ENCODE measurements around the gene DIDO1.
"Not testable (repeated sequence)": the region's sequence is repeated elsewhere in the genome, so short reads cannot be mapped to it uniquely, and the experiment has no call there.

DIDO1 gene

DNA sequence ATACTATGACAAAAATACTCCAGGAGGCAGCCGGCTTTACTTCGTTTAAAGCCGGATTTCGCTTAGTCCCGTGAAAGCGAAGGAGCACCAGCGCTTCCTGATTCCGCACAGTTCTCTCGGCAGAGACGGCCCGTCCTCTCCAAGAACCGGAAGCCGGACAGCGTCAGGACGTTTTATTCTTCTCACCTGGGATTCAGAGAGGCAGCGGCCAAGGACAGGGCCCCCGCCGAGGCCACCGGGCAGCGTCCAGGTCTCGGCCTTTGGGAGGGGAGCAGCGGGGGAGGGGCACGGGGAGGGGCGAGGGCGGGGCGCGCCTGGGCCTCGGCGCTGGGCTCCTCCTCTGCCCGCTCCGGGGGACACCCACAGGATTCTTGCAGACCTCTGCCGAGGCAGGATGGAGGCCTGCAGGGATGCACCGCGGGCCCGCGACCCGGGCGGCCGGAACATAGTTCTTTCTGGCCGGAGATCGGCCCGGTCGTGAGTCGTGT is 2.8 kb upstream of the DIDO1 start:
- DNase-seq (ENCODE audit: low spot score) = no peak

DNA sequence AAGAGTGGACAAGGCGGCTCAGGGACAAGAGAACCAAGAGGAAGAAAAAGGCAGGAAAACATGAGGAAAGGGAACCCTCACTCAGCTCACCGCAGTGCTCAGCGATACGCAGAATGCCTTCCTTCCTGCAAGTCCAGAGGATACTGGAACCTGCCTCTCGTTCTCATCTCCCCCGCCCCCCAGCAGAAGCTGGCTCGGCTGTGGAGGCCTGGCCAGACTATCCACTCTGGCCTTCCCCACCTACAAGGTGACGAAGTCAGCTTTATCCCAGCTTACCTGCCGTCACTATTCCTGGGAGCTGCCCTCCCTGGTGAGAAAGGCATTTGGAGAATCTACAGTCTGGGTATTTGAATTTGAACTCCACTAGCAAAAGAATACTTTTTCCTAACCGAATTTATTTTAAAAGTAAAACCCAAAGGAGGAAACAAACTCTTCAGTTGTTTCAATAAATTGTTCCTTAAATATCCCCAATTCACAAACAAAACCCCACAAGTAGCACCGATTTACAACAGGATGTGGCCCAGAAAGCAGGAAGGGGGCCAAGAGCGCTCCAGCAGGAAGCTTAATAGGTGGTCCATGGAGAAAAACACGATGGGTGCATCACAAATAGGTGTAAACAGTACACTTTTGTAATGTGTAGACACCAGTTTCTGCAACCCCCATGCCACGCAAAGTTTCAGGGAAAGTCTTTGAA is 2.1 kb upstream of the DIDO1 start:
- no peak for DNase-seq (ENCODE audit: low spot score)

DNA sequence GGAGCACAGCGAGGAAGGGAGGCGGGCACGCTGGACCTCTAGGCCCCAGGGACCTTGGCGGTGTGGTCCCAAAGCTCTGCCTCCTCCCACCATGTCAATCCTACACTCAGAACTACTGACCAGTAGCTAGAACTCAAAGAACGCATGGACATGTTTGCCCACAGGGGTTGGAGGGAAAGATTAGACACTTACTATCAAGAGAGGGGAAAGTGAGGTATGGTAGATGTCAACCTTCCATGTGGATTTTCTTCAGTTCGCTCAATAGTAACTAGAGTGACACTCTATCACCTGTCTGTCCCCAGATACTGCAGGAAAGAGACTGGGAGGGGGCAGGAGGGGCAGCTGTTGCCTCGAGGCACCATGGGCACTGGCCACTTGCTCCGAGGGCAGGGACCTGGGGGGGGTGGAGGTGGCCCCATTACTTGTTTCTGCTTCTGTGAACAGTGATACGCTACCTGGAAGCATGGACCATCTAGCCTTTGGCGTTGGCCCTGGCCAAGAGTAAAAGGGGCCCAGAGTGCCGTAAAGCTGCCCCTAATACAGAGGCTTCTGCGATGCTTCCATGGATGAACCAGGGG is 912 bp upstream of the DIDO1 start:
- no peak for DNase-seq (ENCODE audit: low spot score)

DNA sequence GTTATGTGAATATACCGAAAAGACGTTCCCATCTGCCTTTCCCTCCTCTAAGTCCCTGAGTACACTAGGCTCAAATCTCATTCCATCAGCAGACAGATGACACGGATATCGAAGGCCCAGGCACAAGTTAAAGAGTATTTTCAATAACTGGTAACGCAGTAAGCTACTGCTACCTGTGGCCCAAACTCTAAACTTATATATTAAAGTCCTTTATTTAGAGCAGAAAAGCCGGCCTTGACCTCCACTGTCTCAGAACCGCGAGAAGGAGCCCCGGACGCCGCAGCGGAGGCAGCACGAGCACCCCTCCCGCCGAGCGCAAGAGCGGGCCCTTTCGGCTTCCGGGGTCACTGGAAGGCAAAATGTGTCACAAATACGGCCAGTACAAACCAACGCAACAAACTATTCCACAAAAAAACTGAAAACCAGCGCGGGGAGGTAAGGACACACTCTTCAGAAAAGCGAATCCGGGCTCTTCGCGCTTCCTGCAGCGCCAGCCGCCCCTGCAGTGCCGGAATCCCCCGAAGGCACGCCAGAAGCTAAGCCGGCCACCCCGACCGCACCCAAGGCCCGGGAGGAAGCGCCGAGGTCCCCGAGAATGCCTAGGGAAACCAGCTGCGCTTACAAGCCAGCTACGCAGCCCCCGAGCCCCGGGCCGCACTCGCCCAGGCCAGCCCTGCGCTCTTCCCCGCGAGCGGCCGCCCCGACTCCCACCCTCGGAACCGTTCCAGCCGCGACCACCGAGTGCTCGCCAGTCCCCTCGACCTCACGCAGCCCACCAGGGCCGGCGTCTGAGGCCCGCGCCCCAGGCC is 681 bp downstream of the DIDO1 start:
- no peak for DNase-seq (ENCODE audit: low spot score)

DNA sequence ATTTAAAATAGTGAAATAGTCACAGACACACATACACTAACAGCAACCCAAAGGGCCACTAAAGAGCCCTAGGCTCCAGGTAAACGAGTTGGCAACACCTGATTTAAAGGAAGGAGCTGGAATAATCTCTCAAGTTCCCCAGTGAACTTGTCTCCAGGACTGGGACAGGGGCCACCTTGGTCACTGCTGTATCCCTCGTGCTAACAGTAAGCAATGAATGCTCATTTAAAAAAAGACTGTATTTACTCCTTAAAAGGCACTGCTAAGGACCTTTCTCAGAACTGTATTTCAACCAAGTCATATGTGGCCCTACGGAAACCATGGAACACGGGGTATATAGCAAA is 1.3 kb downstream of the DIDO1 start:
- no peak for DNase-seq (ENCODE audit: low spot score)

DNA sequence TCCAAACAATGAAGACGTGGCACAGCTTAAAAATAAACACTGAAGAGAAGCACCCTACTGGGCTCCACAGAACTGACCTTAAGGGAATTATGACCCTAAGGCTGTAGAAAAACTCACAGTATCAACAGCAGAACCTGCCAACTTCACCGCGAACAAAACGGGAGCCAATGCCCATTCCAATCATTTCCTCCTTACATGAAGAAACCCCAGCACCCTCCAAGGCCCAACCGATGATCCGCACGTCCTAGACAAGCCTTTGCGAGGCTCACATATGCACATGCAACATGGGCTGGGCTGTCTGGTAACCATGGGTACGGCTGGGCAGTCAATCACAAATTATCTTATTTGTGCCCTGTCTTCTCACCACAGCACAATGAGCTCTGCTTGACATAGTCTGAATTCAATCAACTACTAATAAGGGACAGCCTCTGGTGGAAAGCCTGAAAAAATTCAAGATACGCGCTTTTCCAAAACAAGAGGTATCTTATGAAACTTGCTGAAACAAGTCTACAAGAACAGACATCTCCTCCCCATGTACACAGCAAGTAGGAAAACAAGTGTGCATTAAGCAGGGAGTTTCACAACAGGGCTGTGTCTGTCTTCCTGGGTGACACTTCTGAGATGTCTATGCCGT is 1.7 kb downstream of the DIDO1 start:
- DNase-seq (ENCODE audit: low spot score) = no peak

DNA sequence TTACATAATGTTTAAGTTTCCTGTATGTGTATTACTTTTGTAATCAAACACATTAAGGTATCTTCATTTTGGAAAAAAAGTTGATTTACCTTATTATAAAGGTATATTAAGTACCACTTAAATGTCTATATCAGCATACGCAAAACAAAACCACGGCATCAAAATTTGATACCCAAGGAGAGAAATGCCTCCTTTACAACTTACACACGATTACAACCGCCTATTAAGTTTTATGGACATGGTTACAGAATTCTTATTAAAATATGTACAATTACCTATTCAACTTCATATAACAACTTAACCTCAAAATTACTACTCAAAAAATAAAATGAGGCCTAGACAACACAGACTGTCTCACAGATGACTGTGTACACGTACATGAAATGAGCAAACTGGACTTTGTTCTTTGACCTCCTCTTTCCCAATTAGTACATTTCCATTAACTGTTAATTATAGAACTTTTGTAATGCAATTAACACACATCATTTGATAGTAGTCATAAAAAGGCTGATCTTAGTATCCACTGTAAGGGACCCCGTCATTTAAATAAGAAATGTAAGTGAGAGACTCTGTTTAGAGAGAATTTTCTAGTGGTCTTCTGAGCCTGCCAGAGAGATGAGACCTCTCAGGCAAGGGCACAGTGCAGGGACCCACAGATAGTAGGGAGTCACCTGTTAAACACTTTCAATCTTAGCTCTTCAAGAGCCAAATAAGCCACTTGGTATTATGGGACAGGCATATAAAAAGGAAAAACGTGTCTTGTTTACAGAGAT is 2.5 kb downstream of the DIDO1 start:
- no peak for DNase-seq (ENCODE audit: low spot score)

DNA sequence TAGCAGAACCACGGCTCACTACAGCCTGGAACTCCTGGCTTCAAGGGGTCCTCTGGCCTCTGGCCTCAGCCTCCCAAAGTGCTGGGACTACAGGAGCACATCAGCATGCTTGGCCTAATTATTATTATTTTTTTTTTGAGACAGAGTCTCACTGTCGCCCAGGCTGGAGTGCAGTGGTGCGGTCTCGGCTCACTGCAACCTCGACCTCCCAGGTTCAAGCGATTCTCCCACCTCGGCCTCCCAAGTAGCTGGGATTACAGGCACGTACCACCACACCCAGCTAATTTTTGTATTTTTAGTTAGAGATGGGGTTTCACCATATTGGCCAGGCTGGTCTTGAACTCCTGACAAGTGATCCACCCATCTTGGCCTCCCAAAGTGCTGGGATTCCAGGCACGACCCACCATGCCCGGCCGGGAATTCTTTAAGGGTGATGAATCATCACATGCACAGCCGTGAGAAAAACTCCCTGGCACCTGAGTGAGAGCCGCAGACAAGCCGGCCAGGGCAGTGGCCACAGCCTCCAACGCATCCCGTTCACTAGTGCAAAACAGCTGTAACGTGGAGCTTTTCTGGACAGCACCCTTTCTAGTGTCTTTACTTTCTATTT is 3.1 kb downstream of the DIDO1 start:
- DNase-seq (ENCODE audit: low spot score) = not testable (repeated sequence)

DNA sequence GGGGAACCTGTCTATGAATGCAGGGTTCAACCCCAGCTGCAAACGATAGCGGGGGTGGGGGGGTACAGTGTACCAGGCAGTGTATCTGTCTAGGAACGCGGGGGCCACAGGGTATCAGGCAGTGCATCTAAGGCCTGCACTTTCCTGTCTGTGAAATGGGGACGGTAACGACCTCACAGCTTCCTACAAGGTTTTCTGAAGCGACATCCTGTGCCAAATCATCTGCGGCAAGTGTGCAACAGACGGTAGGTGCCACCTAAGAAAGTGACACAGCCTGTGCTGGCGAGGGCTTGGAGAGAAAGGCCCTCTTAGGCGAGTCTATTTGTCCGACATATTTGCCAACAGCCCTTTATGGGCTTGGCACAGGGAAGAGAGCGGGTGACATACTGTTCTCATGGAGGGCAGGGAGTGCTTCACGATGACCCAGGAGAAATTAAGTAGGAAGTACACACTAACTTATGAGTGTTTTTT is 3.8 kb downstream of the DIDO1 start:
- no peak for DNase-seq (ENCODE audit: low spot score)

DNA sequence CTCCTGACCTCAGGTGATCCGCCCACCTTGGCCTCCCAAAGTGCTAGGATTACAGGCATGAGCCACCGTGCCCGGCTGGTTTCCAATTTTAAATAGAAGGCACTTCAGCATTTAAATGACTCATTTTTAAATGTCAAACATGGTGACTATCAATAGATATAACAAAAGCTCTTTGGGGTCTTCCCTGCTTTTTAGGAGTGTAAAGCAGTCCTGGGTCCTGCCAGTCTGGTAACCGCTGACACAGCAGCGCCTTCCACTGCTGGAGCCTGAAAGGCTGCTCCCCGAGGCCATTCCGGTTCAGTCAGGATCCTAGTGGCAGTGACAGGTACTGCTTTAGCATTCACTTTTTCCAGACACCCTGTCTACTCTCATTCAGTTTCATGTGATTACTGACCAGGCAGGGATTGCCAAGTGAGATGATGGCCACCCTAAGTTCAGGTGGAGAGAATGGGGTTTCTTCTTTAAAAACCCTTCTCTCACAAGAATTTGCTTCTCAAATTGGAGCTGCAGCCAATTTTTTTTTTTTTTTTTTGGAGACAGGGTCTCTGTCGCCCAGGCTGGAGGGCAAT is 5.1 kb downstream of the DIDO1 start:
- DNase-seq (ENCODE audit: low spot score) = peak; percentile 79

DNA sequence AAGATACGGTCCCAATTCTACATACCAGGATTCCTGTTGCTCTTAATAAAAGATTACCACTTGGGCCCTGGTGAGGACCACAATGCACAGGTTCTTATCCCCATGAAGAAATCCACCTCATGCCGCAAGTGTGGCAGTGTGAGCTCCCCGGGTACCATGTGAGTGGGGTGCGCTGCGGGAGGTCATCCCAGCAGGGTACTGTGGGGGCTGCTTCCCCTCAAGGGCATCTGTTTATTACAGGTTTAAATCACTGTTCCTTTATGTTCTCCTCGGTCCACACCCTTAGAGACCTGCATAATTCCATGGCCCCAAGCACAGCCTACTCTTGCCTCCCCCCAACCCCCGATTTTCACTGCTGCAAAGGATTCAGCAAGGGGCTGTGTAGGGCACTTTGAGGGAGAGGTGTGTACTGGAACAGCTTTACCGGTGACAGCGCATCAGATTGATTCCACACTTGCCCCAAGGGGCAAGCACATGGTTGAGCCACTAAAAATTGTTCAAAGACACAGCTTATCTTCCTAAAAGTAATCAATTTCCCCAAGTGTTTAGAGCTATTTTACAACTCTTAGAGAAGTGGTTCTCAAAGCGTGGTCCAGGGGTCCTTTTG is 6.2 kb downstream of the DIDO1 start:
- no peak for DNase-seq (ENCODE audit: low spot score)

DNA sequence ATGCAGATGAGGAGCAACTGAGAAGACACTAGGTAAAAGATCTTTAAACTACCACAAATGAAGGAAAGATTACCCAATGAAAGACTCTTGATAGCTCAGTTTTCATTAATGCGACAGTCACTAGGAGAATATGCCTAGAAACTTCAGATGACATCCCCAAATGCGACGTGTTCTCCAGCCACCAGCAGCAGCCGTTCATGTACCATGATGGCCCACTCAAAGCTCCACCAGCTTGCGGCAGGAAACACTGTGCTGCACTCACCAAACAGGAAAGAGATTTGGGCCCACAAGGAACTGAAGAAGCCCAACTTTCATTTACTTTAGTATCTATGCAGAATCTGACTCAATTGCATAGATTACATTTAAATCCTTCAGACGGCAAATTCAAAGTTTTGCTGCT is 7.5 kb downstream of the DIDO1 start:
- DNase-seq (ENCODE audit: low spot score) = no peak

DNA sequence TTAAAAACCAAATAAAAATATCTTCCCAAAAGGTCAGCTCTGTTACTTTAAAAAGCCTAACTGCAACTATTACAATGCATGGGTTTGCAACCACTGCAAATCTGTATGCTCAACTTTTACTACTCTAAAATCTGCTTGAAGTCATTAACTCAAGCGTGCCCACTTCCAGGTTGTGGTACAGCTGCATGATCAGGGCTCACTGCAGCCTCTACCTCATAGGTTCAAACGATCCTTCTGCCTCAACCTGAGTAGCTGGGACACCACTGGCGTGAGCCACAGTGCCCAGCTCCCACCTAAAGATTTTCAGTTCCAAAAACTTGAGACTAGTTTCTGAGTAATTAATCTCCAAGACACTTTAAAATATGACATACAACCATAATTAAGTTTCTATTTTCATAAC is 8.2 kb downstream of the DIDO1 start:
- no peak for DNase-seq (ENCODE audit: low spot score)

DNA sequence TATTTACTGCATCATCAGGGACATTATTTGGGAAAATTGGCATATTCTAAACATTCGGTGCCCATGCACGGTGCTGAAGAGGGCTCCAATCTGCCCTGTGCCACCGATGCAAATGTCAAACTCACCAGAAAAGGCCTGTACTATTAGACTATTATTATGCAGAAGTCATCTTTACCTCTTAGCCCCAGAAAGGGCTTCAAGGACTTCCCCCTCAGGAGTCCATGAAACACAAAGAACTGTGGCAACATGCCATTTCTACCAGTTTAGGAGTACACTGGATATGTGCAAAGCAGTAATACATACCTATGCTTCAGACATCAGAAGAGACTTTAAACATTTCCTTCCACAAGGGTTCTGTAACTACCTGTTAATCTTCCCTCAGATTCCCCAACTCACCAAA is 8.6 kb downstream of the DIDO1 start:
- no peak for DNase-seq (ENCODE audit: low spot score)

DNA sequence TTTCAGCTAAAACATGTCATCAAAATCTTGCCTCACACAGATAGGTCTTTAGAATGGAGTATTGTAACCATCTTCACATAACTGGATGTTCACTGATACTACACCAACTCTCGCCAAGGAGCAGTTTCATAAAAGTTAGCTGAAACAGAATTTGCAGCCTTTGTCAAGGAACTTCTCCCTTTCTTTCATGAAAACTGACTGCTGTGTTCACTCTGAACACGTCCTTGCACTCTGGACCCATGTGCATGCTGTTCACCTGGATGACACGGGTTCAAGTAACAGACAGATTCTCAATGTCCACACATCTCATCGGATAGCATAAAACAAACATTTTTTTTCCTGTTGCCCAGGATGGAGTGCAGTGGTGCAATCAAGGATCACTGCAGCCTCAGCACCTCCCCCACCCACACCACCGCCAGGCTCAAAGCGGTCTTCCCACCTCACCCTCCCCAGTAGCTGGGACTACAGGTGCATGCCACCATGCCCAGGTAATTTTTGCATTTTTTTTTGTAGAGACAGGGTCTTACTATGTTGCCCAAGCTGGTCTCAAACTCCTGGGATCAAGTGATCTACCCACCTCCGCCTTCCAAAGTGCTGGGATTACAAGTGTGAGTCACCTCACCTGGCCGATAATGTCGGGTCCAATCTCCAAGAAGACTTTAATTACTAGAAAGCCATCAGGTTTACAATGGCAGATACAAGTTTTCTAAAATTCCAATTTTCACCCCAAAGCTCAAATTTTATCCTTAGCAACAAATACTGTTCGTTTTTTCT is 9.4 kb downstream of the DIDO1 start:
- DNase-seq (ENCODE audit: low spot score) = no peak

DNA sequence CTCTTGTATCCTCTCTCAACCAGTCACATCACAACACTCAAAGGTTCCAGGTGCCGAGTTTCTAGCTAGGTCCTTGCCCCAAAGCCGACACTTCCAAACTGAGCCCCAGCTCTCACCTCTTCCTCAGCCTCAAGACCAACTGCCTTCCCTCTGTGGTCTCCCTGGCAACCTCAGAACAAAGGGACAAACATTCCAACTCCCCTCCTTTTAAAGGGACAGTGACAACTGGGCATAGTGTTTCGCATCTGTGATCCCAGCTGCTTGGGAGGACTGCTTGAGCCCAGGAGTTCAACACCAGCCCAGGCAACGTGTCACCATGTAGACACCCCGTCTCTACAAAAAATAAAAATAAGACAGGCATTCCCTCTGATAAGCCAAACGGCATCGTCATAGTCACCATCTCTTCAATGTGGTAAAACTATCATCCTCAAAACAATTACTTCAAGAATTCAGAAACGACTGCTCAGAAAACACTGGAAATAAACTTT is 11.3 kb downstream of the DIDO1 start:
- DNase-seq (ENCODE audit: low spot score) = no peak

DNA sequence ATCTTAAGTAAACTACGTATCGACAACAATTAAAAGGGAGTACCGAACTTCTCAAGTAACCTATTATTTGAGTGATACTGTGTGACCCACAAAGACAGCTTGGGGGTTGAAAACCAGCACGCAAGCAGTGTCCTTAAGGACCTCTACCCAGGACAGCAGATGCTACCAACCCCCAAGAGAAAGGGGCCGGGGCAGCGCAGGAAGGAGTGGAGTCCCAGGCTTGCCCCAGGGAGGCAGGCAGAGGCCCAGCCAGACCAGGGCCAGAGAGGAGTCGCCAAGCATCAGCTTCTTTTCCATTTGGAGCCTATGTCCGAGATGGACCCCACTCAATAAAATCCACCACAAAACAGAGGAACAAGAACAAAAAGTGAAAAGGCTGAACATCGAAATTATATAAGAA is 11.9 kb downstream of the DIDO1 start:
- DNase-seq (ENCODE audit: low spot score) = no peak

DNA sequence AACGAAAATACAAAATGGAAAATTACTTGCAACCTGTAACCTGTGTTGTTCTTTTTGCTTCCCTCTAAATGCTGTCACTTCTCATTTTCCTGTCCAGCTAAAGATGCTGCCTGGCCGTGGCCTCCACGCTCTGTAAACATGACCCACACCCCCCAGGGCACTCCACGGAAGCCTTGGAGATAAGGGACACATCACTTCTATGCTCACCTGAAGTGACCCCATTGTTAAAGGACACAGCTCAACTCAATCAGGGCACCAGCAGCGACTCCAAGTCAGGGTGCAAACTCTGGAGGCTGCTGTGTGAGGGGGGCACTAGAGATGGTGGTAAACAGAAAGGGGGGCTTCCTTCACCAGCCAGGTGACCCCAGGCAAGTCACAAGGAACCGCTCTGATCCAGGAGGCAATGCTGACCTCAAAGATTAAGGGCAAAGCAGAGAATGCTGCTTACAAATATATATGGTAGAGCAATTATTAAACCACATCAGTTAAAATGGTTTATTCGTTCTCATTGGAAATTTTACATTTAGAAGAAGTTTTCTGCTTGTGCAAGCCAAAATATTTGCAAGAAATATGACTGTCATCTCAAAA is 13.2 kb downstream of the DIDO1 start:
- no peak for DNase-seq (ENCODE audit: low spot score)

DNA sequence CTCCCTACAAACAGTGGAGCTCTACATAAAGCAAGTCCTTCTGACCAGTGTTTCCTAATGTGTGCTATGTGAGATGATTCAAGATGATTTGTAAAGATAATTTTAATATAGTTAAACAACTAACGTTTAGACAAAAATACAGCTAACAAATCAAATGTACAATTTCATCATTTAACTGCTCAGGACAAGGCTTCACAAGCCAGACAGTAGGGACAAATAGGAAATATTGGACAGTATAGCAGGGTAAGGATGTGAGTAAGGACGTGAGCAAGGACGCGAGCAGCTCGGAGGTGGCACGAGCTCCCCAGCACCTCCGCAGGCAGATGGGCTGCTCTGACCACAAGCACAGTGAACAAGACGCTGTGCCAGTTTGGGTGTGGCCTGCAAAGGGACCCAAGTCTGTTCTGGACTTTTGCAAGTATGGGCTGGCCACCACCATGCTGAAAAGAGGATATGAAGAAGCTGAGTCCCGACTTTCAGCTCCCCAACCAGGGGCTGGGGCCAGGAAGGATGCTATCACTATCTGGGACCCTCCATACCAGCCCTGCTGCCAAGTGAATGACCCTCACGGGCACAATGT is 14.5 kb downstream of the DIDO1 start:
- DNase-seq (ENCODE audit: low spot score) = no peak
